H1 (cell line): ENCODE results near the gene SMCHD1. TPM values are rescaled to one million over a fixed set of nuclear protein-coding genes. Genes with fewer than 3 reads are reported as not detected.

ENCODE experiments used
- ASH2L ChIP-seq: fragments of 200-600, 300-600 bp; sonication (generic); IDR thresholded peaks from one replicate; pipeline ENCODE4 v1.7.1; 2017; ENCODE audit warnings: low read length
- BACH1 ChIP-seq: IDR thresholded peaks from 2 replicates; pipeline ENCODE4 v1.6.1; 2012; ENCODE audit warnings: low read length, improper control_type of control experiment
- CBX8 ChIP-seq: fragments of 300-800, 300-1000 bp; sonication (generic); IDR thresholded peaks from 2 replicates; pipeline ENCODE4 v1.7.1; 2016; ENCODE audit warnings: low read depth, low read length, borderline replicate concordance
- CEBPB ChIP-seq: IDR thresholded peaks from 2 replicates; pipeline ENCODE4 v1.6.1; 2012; ENCODE audit warnings: low read depth, low read length
- CHD1 ChIP-seq: IDR thresholded peaks from 2 replicates; pipeline ENCODE4 v1.6.1; 2012; ENCODE audit warnings: low read depth, low read length, improper control_type of control experiment
- EGR1 ChIP-seq: IDR thresholded peaks from 2 replicates; pipeline ENCODE4 v1.6.1; 2011; ENCODE audit warnings: low read depth, low read length, borderline replicate concordance
- EP300 ChIP-seq, 2 experiments: IDR thresholded peaks; 1 replicate in 1 of 2; 2 replicates in 1 of 2; pipeline ENCODE4 v1.6.1; 2011 to 2012; ENCODE audit warnings: low read depth in 2 of 2, low read length in 2 of 2, mild to moderate bottlenecking in 2 of 2, borderline replicate concordance in 1 of 2, inconsistent platforms in 1 of 2, moderate library complexity in 1 of 2
- GTF2F1 ChIP-seq: IDR thresholded peaks from 2 replicates; pipeline ENCODE4 v1.6.1; 2012; ENCODE audit warnings: low read depth, low read length, improper control_type of control experiment, borderline replicate concordance
- JUND ChIP-seq: IDR thresholded peaks from 2 replicates; pipeline ENCODE4 v1.6.1; 2011; ENCODE audit warnings: mild to moderate bottlenecking, improper control_type of control experiment, low read length
- KDM4A ChIP-seq: IDR thresholded peaks from one replicate; pipeline ENCODE4 v1.7.1; 2012; ENCODE audit warnings: low read depth, mild to moderate bottlenecking, moderate library complexity, low read length, inconsistent platforms; ENCODE audit not compliant: severe bottlenecking
- NRF1 ChIP-seq: IDR thresholded peaks from 2 replicates; pipeline ENCODE4 v1.6.1; 2011; ENCODE audit warnings: mild to moderate bottlenecking, low read depth, low read length, improper control_type of control experiment
- POLR2A ChIP-seq, 2 experiments: IDR thresholded peaks; 1 replicate in 1 of 2; 2 replicates in 1 of 2; pipeline ENCODE4 v1.6.1; 2011; ENCODE audit warnings: low read depth in 2 of 2, low read length in 2 of 2, mild to moderate bottlenecking in 2 of 2; ENCODE audit errors: control extremely low read depth in 1 of 2
- POLR2AphosphoS5 ChIP-seq: IDR thresholded peaks from 2 replicates; pipeline ENCODE4 v1.6.1; 2011; ENCODE audit warnings: low read depth, low read length
- RAD21 ChIP-seq, 2 experiments: IDR thresholded peaks in 1 of 2; conservative IDR thresholded peaks in 1 of 2; 2 replicates each; pipeline ENCODE4 v1.6.1; 2011; ENCODE audit warnings: low read depth in 2 of 2, low read length in 2 of 2, improper control_type of control experiment in 1 of 2, inconsistent platforms in 1 of 2, mild to moderate bottlenecking in 1 of 2, moderate library complexity in 1 of 2
- RBBP5 ChIP-seq: IDR thresholded peaks from 2 replicates; pipeline ENCODE4 v1.7.1; 2012; ENCODE audit warnings: low read depth, mild to moderate bottlenecking, inconsistent platforms, low read length, moderate library complexity, borderline replicate concordance
- RFX5 ChIP-seq: IDR thresholded peaks from 2 replicates; pipeline ENCODE4 v1.6.1; 2011; ENCODE audit warnings: low read depth, low read length, improper control_type of control experiment, borderline replicate concordance
- SP4 ChIP-seq: IDR thresholded peaks from 2 replicates; pipeline ENCODE4 v1.6.1; 2012; ENCODE audit warnings: low read length, inconsistent platforms
- SRF ChIP-seq: IDR thresholded peaks from 2 replicates; pipeline ENCODE4 v1.6.1; 2011; ENCODE audit warnings: mild to moderate bottlenecking, low read depth, low read length, moderate library complexity
- TAF1 ChIP-seq: IDR thresholded peaks from 2 replicates; pipeline ENCODE4 v1.6.1; 2011; ENCODE audit warnings: mild to moderate bottlenecking, low read depth, low read length
- TAF7 ChIP-seq: optimal IDR thresholded peaks from 2 replicates; pipeline ENCODE3; 2011; ENCODE audit warnings: low read depth, mild to moderate bottlenecking, inconsistent platforms, low read length, moderate library complexity, borderline replicate concordance
- TBP ChIP-seq: IDR thresholded peaks from 2 replicates; pipeline ENCODE4 v1.6.1; 2011; ENCODE audit warnings: low read depth, low read length, improper control_type of control experiment
- TEAD4 ChIP-seq: IDR thresholded peaks from 2 replicates; pipeline ENCODE4 v1.6.1; 2012; ENCODE audit warnings: low read depth, low read length, inconsistent platforms, mixed read lengths
- YY1 ChIP-seq: IDR thresholded peaks from 2 replicates; pipeline ENCODE4 v1.6.1; 2011; ENCODE audit warnings: low read depth, mild to moderate bottlenecking, low read length
- polyA plus RNA-seq, 7 experiments: library from polyadenylated mRNA; depleted of rRNA in 3 of 7; stranded (reverse) in 5 of 7; unstranded in 2 of 7; fragments of >200 nt in 5 of 7; fragments of 200-250 nt in 2 of 7; gene quantifications; 1 replicate in 5 of 7; 2 replicates in 1 of 7; 4 replicates in 1 of 7; pipeline versions ENCODE4 v1.2.1 to v1.2.3, GENCODE V29; 2011 to 2013; ENCODE audit warnings: missing spikeins in 2 of 7, mixed read lengths in 2 of 7
- total RNA-seq: library from RNA; stranded (reverse); fragmentation: NEBNext Ultra II Directional; extraction: Animal tissue kit (Norgen Biotek cat#: 25700); gene quantifications from 2 replicates; pipeline ENCODE4 v1.2.1, GENCODE V29; 2021
- TF ChIP-seq, protein P1 (sequence below): IDR thresholded peaks from 2 replicates; pipeline ENCODE4 v1.6.1; 2011; ENCODE audit warnings: low read depth, mild to moderate bottlenecking, low read length; ENCODE audit not compliant: insufficient read depth
- TF ChIP-seq, protein P2 (sequence below): IDR thresholded peaks from 2 replicates; pipeline ENCODE4 v1.6.1; 2012; ENCODE audit warnings: inconsistent platforms

The SMCHD1 gene
- total and polyA plus RNA-seq, 2 of the 8 experiments (the other 6 are each of a cell fraction or from before 2014, with no cell fraction given), result 9.3 to 32.0 TPM

DNA sequence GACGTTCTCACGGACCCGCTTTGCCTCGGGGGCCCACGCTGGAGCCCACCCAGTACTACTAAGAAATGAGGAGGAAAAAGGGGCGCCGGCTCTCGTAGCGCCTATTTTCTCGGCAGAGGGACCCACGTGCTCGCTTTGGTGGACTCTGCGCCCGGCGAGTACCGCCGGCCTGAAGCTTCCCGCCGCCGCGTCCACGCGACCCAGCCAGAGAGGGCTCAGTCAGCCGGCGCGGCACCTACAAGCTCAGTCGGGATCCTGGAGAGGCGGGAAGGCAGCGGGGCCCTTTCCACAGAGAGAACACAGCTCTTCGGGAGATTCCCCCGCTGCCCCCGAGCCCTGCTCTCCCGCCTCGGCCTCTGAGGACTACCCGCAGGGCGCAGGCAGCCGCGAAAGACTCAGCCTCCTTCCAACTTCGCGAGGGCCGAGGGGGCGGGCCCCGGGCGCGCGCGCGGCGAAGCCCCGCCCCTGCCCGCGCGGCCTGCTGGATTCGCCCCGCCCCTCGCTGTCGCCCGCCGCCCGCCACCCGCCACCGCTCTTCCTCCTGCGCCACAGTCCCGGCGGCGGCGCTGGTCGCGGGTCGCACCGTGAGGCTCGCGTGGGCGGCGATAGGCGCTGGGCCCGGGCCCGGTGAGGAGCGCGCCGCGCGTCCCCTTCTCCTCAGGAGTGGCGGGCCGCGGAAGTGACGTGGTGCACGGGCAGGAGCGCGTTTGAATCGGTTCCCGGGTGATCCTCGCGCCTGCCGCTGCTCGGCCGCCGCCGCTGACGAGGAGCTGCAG lies at the start of gene SMCHD1 (continued):
- no peak for TF ChIP-seq EP300 (IDR thresholded peaks at IDR 0.05; ENCODE audit: borderline replicate concordance in 1 of 2, low read depth in 2 of 2, low read length in 2 of 2)
- TF ChIP-seq RAD21 (IDR thresholded peaks at IDR 0.05 in 1 of 2, conservative IDR thresholded peaks at IDR 0.05 in 1 of 2; ENCODE audit: low read depth in 2 of 2, low read length in 2 of 2), result no peak
- peak; percentile 82 for TF ChIP-seq ASH2L
- no peak for TF ChIP-seq RFX5
- TF ChIP-seq NRF1, result no peak
- peak; percentile 55; the same call in 1 of the 2 replicates for TF ChIP-seq TBP
- TF ChIP-seq YY1, result no peak
- TF ChIP-seq TAF7, result peak; percentile 51
- TF ChIP-seq SP4, result no peak
- TF ChIP-seq CHD1, result no peak
- TF ChIP-seq GTF2F1, result peak; percentile 54; the same call in 1 of the 2 replicates
- TF ChIP-seq EGR1, result no peak
- no peak for TF ChIP-seq JUND
- 0 out of 2 replicates have a peak, but pooled peaks have one; percentile 77 for TF ChIP-seq POLR2AphosphoS5
- peak; percentile 3; the same call in 1 of the 2 replicates for TF ChIP-seq BACH1
- TF ChIP-seq POLR2A (IDR thresholded peaks at IDR 0.05; ENCODE audit: control extremely low read depth in 1 of 2, low read depth in 2 of 2, low read length in 2 of 2), result peak; percentile 88 to 91
- peak; percentile 83 for TF ChIP-seq TAF1
- TF ChIP-seq TEAD4, result no peak
- no peak for TF ChIP-seq CBX8
- TF ChIP-seq, protein P1, sequence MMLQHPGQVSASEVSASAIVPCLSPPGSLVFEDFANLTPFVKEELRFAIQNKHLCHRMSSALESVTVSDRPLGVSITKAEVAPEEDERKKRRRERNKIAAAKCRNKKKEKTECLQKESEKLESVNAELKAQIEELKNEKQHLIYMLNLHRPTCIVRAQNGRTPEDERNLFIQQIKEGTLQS, result no peak
- no peak for TF ChIP-seq SRF
- TF ChIP-seq, protein P2, sequence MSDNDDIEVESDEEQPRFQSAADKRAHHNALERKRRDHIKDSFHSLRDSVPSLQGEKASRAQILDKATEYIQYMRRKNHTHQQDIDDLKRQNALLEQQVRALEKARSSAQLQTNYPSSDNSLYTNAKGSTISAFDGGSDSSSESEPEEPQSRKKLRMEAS, result peak; percentile 90
- no peak for TF ChIP-seq CEBPB
- TF ChIP-seq KDM4A, result peak; percentile 80
- TF ChIP-seq RBBP5, result peak; percentile 48; the same call in 1 of the 2 replicates
